NOMO-1 (cell line): Measurements from ENCODE around the gene ZYX.
"Not testable (repeated sequence)": the region's sequence is repeated elsewhere in the genome, so short reads cannot be mapped to it uniquely, and the experiment has no call there.

ENCODE experiments used
- DNase-seq, 2 experiments: peaks; one replicate each; lab custom pipeline; 2025; ENCODE audit not compliant: unreplicated experiment in 2 of 2; lab: John Stamatoyannopoulos, UW

ZYX gene

GRCh38 chr7:143384661-143385631 is 3.8 kb downstream of the ZYX start:
- DNase-seq = peak in 1 of 2 experiments; percentile 48

DNA sequence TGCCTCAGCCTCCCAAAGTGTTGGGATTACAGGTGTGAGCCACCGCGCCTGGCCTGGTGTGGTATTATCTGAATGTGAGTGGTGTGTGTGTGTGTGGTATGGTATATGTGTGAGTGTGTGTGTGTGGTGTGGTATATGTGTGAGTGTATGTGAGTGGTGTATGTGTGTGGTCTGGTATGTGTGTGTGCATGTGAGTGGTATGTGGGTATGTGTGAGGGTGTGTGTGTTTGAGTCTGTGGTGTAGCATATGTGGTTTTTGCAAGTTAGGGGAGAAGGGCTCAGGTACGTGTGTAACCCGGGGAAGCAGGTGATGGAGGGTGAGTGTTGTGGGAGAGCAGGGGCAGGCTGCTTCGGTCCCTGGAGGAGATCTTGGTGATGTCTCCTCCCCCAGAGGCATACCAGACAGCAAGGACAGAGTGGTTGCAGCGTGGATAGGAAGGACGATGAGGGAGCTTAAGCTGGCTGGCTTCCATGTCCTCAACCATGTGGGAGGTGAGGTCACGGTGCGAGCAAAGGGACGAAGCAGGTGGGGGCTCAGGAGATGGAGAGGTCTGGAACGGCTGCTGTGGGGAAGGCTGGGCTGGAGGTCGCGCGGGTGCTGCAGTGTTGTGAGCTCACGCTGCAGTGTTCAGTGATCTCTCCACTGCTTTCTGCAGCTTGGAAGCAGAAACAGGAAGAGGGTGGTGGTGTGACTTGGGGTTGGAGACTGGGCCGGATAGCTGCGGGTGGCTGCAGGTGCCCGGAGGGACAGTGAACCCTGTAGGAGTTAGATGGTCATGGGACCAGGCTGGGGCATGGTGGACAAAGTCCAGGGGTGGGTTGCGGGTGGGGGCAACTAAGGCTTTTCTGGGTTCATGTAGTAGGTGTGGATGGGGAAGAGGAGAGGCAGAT is 5.0 kb downstream of the ZYX start:
- DNase-seq = no peak

- DNase-seq = no peak
These were observed 6.2 kb downstream of the ZYX start for GRCh38 chr7:143387156-143387975.

DNA sequence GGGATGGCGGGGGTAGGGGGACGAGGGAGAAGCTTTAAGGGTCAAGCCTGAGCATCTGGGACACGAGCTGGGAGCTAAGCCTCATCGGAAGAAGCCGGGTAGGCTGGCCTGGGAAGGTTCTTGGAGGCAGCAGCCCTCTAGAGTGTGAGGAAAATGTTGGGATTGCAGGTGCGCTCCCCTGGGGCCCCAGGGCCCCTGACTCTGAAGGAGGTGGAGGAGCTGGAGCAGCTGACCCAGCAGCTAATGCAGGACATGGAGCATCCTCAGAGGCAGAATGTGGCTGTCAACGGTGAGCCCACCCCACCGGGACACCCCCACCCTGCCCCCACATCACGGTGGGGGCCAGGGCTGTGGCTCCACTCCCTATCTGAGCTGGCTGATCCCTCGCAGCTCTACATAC is 6.9 kb downstream of the ZYX start:
- DNase-seq = no peak

DNA sequence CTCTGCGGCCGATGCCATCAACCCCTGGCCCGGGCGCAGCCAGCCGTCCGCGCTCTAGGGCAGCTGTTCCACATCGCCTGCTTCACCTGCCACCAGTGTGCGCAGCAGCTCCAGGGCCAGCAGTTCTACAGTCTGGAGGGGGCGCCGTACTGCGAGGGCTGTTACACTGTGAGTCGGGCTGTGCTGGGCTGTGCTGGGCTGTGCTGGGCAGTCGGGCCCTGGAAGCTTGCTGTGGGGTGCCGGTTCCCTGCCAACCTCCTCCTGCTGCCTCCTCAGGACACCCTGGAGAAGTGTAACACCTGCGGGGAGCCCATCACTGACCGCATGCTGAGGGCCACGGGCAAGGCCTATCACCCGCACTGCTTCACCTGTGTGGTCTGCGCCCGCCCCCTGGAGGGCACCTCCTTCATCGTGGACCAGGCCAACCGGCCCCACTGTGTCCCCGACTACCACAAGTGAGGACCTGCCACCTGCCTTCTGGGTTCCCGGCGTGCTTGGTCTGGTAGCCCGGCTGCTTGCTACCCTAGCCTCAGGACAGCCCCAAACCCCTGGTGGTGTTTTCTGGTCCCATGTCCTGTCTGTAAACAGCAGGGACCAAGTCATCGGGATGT is 7.5 kb downstream of the ZYX start:
- DNase-seq = no peak

GRCh38 chr7:143389316-143390103 is 8.4 kb downstream of the ZYX start:
- no peak for DNase-seq

DNA sequence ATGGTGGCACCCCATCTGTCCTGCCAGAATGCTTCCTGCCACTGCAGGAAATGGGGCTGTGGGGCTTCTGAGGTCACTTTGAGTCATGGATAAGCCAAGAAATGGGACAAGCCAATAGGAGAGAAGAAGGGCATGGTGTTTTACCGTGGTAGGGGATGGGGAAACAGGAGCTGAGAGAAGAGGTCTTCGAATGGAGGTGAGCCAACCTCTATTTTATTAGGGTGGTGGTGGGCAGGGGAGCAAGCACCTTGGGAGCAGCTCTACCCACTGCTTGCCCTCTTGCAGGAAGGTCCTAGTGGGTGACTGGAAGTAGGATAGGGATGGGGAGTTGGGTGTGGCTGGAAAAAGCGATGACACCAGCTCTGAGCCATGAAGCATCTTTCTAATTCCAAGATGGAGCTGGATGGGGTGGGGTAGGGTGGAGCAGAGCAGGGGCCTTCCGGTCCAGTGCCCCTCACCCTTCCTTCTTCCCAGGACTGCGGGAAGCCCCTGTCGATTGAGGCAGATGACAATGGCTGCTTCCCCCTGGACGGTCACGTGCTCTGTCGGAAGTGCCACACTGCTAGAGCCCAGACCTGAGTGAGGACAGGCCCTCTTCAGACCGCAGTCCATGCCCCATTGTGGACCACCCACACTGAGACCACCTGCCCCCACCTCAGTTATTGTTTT is 9.1 kb downstream of the ZYX start:
- DNase-seq = no peak

DNA sequence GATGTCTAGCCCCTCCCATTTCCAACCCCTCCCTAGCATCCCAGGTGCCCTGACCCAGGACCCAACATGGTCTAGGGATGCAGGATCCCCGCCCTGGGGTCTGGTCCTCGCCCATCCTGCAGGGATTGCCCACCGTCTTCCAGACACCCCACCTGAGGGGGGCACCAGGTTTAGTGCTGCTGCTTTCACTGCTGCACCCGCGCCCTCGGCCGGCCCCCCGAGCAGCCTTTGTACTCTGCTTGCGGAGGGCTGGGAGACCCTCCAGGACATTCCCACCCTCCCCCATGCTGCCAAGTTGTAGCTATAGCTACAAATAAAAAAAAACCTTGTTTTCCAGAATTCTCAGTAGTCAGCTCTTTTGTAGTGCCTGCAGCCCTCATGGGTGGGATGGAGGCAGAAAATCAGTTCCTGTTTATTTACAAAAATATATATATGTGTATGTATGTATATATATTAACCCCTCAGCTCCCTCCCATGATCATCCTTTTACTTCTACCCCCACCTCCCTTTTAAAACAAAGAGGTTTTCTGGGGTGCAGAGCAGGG is 9.7 kb downstream of the ZYX start:
- DNase-seq = no peak

- no peak for DNase-seq
These were observed 10.6 kb downstream of the ZYX start for GRCh38 chr7:143391462-143392404.

DNA sequence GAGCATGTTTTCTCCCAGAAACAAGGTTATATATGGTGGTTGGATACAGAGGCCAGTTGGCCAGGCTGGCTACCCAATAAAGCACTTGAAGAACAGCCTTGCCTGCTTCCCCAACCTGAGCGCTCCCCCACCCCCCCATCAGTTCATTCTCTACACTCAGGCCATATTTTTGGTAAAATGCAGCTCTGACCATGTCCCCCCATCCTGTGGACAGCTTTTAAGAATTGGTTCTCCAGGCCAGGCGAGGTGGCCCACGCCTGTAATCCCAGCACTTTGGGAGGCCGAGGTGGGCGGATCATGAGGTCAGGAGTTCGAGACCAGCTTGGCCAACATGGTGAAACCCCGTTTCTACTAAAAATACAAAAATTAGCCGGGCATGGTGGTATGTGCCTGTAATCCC is 11.3 kb downstream of the ZYX start:
- not testable (repeated sequence) for DNase-seq

DNA sequence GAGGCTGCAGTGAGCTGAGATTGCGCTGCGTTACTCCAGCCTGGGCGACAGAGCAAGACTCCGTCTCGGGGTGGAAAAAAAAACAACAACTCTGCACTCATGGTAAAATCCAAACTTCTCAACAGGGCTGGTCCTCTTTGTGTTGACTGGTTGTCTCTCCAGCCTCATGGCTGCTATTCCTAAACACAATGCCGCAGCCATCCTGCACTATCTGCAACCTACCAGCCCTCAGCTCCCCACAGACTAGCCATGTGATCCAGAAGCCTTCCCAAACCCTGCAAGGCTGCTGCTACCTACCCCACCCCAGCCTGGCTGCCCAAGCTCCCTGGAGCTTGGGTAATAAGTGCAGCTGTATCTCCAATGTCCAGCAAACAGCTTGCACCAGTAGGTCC is 11.7 kb downstream of the ZYX start:
- DNase-seq = no peak

- DNase-seq = no peak
These were observed 12.3 kb downstream of the ZYX start for GRCh38 chr7:143393267-143394041.

DNA sequence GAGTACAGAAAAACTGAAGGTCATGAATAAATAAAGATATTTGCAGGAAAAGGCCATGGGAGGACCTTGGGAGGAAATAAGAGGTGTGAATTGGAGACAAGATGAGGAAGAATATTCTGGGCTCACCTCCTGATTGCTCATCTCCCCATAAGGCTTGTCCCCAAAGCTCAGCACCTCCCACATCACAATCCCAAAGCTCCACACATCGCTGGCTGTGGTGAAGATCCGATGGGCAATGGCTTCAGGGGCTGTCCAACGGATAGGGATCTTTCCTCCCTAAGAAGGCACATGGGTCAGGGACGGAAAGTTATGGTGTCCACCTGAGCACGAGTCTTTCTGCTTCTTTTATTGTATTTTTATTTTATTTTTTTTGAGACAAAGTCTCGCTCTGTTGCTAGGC is 12.9 kb downstream of the ZYX start:
- DNase-seq = no peak

DNA sequence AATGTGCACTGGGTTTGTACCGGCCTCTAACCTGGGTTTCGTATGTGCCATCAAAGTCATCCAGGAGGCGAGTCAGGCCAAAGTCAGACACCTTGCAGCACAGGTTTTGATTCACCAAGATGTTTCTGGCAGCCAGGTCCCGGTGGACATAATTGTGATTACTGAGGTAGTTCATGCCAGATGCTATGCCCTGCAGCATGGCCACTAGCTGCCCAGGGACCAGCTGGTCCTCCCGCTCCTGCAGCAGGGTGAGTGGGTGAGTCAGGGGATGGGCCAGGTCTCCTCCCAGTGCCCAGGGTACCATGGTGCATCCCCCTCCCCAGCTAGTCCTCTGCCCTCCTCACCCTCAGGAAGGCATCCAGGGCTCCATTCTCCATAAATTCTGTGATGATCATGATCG is 13.6 kb downstream of the ZYX start:
- DNase-seq = no peak

DNA sequence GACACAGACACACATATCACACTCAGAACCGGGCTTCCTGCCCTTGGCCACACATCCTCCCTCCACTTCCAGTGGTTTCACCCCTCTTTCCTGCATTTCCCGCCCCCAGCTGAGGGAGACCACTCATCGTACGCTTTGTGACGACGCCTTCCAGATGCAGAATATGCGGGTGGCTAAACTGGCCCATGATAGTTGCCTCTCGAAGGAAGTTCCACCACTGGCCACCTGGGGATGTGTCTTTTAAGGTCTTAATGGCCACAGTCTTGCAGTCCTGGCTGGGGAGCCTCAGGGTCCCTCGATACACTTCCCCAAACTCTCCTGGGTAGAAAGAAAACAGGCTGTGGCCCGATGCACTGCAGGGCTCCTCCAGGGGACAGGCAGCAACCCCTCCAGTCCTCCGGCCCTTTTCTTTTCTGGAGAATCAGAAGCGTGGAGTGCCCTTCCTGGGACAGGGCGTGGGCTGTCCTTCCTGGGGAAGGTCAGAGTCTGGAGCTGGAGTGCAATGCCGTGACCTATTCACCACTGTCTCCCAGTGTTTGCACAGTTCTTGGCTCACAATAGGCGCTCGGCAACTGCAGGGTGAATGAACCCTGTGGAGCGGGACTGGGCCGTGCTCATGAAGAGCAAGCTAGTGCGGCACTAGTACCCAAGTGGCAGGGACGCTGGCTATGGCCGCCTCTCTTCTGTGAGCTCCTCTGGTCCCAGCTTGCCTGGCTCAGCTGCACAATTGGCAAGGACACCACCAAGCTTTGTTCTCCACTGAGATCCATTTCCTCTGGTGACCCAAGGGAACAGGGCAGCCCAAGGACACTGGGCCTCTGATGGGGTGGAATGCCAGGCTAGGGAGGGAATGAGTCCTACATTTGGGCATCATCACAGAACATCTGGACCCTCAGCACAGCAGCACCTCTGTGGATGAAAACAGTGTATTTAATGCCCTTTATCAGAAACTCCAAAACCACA is 14.3 kb downstream of the ZYX start:
- DNase-seq = no peak

GRCh38 chr7:143396182-143396581 is 15.0 kb downstream of the ZYX start:
- no peak for DNase-seq
